Ovary (tissue), 9 donors: ENCODE data around the gene ATP6V0A4. TPM values are rescaled to one million over a fixed set of nuclear protein-coding genes. Genes with fewer than 3 reads are reported as not detected.

Experiments
- DNase-seq, 5 donors: peaks; one replicate each; pipeline ENCODE4 v3.0.0-alpha.2; 2019 to 2020
- H3K27ac ChIP-seq, 2 donors: fragments of 200-600 bp; one replicate each; pipeline versions ENCODE4 v1.5.1 to v1.8.0; 2019 to 2022
- H3K27me3 ChIP-seq: fragments of 200-600 bp; one replicate; pipeline ENCODE4 v1.8.0; 2022
- H3K36me3 ChIP-seq: fragments of 200-600 bp; sonication (generic); one replicate; pipeline ENCODE4 v1.5.1; 2019
- H3K4me1 ChIP-seq: one replicate; pipeline ENCODE4 v1.8.1; 2013; ENCODE audit warnings: mild to moderate bottlenecking, moderate library complexity; ENCODE audit not compliant: insufficient read depth
- H3K4me3 ChIP-seq: fragments of 200-600 bp; sonication (generic); one replicate; pipeline ENCODE4 v1.5.1; 2017
- H3K9me3 ChIP-seq, 2 donors: fragments of 200-600 bp in 1 of 2; sonication (generic) in 1 of 2; one replicate each; pipeline versions ENCODE4 v1.5.1 to v1.8.1; 2013 to 2019; ENCODE audit warnings: mild to moderate bottlenecking in 1 of 2, moderate library complexity in 1 of 2
- EP300 ChIP-seq: sonication (generic); formaldehyde crosslinking; IDR thresholded peaks from one replicate; pipeline ENCODE4 v1.6.1; 2017; ENCODE audit warnings: antibody characterized with exemption
- POLR2A ChIP-seq: fragments of 450-650 bp; IDR thresholded peaks from one replicate; pipeline ENCODE4 v1.6.1; 2017; ENCODE audit warnings: antibody characterized with exemption, mild to moderate bottlenecking, moderate library complexity
- WGBS, 3 donors: extraction: QIAGEN DNeasy Blood & Tissue Kit in 1 of 3; methylation state at CpG; one replicate each; pipeline versions ENCODE4 v1.1.5 to v1.1.7; 2013 to 2017; 5-methylcytosine and 5-hydroxymethylcytosine counted together
- intact Hi-C, 4 donors: fragments of 100-400 bp; cut with DNase I; formaldehyde crosslinking; loops; one replicate each; pipeline versions ENCODE4 v1.11.0 to v1.15.1; 2022 to 2023
- polyA plus RNA-seq, 2 donors: library from polyadenylated mRNA; stranded (reverse); fragments of 200-250 nt in 1 of 2; fragments of 350-450 nt in 1 of 2; fragmentation: Illumina TruSeq in 1 of 2; extraction: RNeasy Lipid Tissue Mini Kit (QIAGEN cat#74804) in 1 of 2; gene quantifications; one replicate each; pipeline ENCODE4 v1.2.3, GENCODE V29; 2013 to 2014
- total RNA-seq, 7 donors: library from RNA; depleted of rRNA in 2 of 7; stranded (reverse); fragments of >200 nt in 2 of 7; fragmentation: NEBNext Ultra II Directional in 3 of 7; extraction: Animal tissue kit (Norgen Biotek cat#: 25700) in 3 of 7; gene quantifications; one replicate each; pipeline versions ENCODE4 v1.1.0 to v1.2.4, GENCODE V29; 2016 to 2023
- TF ChIP-seq, protein P1 (sequence below), 3 donors: fragments of 450-650 bp in 2 of 3; fragments of 200-600 bp in 1 of 3; IDR thresholded peaks; one replicate each; pipeline versions ENCODE4 v1.5.1 to v1.8.0; 2016 to 2022; ENCODE audit warnings: antibody characterized with exemption in 3 of 3, mild to moderate bottlenecking in 1 of 3
- donor health status: DM: no; HTN: no; CAD: no; lungs with moderate emphysema.
- donor health status: DM: no; HTN: no; CAD: no.
- donor health status: Bipolar disorder and iron deficiency.
- donor health status: DM: yes; HTN: yes; CAD: no.
- donor health status: DM: no; HTN: no; CAD: no.
- donor health status: DM: yes; HTN: yes; CAD: no.

The ATP6V0A4 gene
- total and polyA plus RNA-seq, 9 donors: 1.7 TPM; not detected in 8

DNA sequence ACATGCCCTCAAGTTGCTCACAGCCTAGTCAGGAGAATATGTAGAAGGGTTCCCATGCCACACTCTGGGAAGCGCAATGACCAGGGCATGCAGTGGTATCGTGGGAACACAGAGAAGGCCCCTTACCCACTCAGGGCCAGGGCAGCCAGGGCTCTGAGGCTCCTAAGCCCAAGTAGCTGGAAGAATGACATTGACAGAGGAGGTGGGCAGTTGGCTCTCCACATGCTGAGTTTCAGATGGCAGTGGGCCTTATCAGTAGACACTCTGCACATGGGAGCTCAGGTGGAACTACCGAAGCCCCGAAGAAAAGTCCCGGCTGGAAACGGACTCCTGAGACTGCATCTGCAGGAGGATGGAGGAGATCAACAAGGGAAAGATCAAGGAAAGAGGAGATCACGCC lies 81.1 kb downstream of the ATP6V0A4 start:
- Histone ChIP-seq H3K9me3 (no peaks in the 10 kb centered on the region), H3K36me3 (no peaks in the 10 kb centered on the region), H3K4me3 (no peak overlapping the region), H3K27ac (no peak overlapping the region), H3K27me3 (no peaks in the 10 kb centered on the region), H3K4me1 (no peaks in the 10 kb centered on the region)
- intact Hi-C loops: no loop called here
- TF ChIP-seq EP300: no peak
- TF ChIP-seq, protein P1, sequence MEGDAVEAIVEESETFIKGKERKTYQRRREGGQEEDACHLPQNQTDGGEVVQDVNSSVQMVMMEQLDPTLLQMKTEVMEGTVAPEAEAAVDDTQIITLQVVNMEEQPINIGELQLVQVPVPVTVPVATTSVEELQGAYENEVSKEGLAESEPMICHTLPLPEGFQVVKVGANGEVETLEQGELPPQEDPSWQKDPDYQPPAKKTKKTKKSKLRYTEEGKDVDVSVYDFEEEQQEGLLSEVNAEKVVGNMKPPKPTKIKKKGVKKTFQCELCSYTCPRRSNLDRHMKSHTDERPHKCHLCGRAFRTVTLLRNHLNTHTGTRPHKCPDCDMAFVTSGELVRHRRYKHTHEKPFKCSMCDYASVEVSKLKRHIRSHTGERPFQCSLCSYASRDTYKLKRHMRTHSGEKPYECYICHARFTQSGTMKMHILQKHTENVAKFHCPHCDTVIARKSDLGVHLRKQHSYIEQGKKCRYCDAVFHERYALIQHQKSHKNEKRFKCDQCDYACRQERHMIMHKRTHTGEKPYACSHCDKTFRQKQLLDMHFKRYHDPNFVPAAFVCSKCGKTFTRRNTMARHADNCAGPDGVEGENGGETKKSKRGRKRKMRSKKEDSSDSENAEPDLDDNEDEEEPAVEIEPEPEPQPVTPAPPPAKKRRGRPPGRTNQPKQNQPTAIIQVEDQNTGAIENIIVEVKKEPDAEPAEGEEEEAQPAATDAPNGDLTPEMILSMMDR (IDR thresholded peaks at IDR 0.05): no peak
- TF ChIP-seq POLR2A: no peak
- WGBS, 3 donors: 95 to 96% (median 95%) methylated on average over 7 of the region's 7 CpGs
- DNase-seq: no peak

DNA sequence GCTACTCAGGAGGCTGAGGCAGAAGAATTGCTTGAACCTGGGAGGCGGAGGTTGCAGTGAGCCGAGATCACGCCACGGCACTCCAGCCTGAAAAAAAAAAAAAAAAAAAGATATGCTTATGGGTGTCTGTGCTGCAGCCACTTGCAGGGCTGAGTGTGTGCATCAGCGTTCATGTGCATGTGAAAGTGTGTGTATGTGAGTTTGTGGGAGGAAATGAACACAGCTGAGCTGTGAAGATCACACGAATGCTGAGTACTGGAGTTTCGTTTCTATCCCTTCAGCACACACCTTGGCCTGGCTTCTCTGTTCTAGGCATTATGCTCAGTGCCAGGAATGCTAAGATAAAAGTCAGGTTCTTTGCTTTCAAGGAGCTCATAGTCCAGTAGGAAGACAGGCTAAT lies 84.8 kb downstream of the ATP6V0A4 start:
- Histone ChIP-seq H3K9me3 (no peaks in the 10 kb centered on the region), H3K27ac (no peak overlapping the region), H3K4me1 (no peaks in the 10 kb centered on the region), H3K4me3 (no peak overlapping the region), H3K36me3 (no peaks in the 10 kb centered on the region), H3K27me3 (no peaks in the 10 kb centered on the region)
- TF ChIP-seq POLR2A: no peak
- TF ChIP-seq EP300: no peak
- TF ChIP-seq, protein P1 (IDR thresholded peaks at IDR 0.05): no peak
- DNase-seq: no peak
- WGBS, 3 donors: 87 to 92% (median 88%) methylated on average over 7 of the region's 7 CpGs
- intact Hi-C loops: no loop called here

DNA sequence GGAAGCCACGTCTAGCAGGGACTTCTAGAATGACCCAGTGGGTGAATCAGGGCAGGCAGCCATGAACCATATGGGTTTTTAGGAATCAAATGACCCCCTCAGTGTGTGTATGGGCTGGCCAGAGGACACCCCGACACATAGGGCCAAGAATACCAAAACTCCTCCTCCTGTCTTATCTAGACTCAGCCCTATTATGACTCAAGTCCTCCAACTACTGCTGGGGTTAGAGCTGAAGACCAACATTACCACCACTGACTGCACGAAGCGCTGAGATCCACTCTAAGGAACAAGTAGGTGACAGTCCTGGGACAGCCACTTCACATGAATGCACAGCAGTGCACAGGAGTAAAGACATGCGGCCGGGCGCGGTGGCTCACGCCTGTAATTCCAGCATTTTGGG lies 85.3 kb downstream of the ATP6V0A4 start:
- 88 to 92% (median 92%) methylated on average over 9 of the region's 9 CpGs for WGBS, 3 donors
- TF ChIP-seq POLR2A: no peak
- TF ChIP-seq, protein P1 (IDR thresholded peaks at IDR 0.05): no peak
- no peak for TF ChIP-seq EP300
- H3K4me1 ChIP-seq: no peaks in the 10 kb centered on the region
- intact Hi-C loops: no loop called here
- no peak overlapping the region for H3K27ac ChIP-seq
- no peaks in the 10 kb centered on the region for H3K9me3 ChIP-seq
- no peak for DNase-seq
- no peaks in the 10 kb centered on the region for H3K36me3 ChIP-seq
- no peak overlapping the region for H3K4me3 ChIP-seq
- H3K27me3 ChIP-seq: no peaks in the 10 kb centered on the region

DNA sequence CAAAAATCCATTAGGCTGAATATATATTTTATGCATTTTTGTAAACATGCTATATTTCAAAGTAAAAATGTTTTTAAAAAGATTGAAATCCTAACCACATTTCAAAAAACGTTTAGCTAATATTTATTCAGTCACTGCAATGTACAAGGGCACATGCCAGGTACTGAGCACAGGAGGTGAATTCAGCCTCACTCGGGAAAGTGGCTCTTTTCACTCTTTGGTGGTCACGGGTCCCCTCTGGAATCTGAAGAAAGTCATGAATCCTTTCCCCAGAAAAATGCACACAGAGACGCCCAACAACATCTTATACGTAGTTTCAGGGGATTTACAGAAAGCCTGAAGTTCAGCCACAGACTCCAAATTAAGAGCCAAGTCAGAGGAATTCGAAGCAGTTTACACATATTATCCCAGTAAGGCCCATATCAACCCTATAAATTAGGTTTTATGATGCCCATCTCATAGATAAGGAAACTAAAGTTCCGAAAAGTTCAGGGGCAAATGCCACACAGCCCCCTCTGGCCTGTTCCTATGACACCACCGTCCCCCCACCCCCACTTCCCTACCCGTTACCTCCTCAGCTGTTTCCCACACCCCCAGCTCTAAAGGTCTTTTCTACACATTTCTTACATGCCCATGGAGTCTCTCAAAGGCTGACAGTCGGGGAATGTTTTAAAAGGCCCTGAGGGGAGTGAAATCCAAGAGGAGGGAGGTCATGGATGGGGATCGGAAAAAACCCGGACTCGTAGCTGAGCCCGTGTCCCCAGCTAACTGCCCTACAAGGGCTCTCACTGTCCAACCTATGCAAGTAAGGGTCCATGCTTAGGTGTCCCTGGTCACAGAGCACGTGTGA lies 87.2 kb downstream of the ATP6V0A4 start:
- no peak for DNase-seq
- H3K9me3 ChIP-seq: no peaks in the 10 kb centered on the region
- no peaks in the 10 kb centered on the region for H3K36me3 ChIP-seq
- intact Hi-C loops: no loop called here
- 70 to 80% (median 75%) methylated on average over 15 of the region's 15 CpGs for WGBS, 3 donors
- H3K4me1 ChIP-seq: no peaks in the 10 kb centered on the region
- H3K27ac ChIP-seq: no peak overlapping the region
- no peak overlapping the region for H3K4me3 ChIP-seq
- TF ChIP-seq, protein P1 (IDR thresholded peaks at IDR 0.05): no peak
- TF ChIP-seq POLR2A (no peak), EP300 (no peak)
- no peaks in the 10 kb centered on the region for H3K27me3 ChIP-seq
